ENCODE data around the gene PSMB10. TPM values are rescaled to one million over a fixed set of nuclear protein-coding genes. Genes with fewer than 3 reads are reported as not detected.

The PSMB10 gene
- total and polyA plus RNA-seq, 2 of the 8 experiments (the other 6 are each of a cell fraction or from before 2014, with no cell fraction given), result 32.1 to 61.9 TPM

- H3K14ac ChIP-seq (ENCODE audit: insufficient read length), result no peak overlapping the region
- no peak overlapping the region for H2BK5ac ChIP-seq (ENCODE audit: low read depth, low read length)
- H2BK15ac ChIP-seq (ENCODE audit: low read length), result no peak overlapping the region
- H2BK20ac ChIP-seq (ENCODE audit: low read length), result no peak overlapping the region
- ChIA-PET POLR2A (ENCODE audit: partially characterized antibody) (interaction anchor here (1.0 to 2.6 kb wide), 6 partner anchors 10 to 290 kb away, joined by 3 to 23 read pairs (median 3); partner anchors contain the start of genes DDX28, DPEP2NB, DUS2 and ESRP2), CTCF (ENCODE audit: partially characterized antibody) (interaction anchor here (0.6 to 27.1 kb wide), 5 partner anchors 9 to 504 kb away, joined by 3 to 623 read pairs (median 4); partner anchors contain the start of genes EDC4, NRN1L, PSKH1 and PSMB10)
- TF ChIP-seq CBX8 (IDR thresholded peaks at IDR 0.05; ENCODE audit: borderline replicate concordance, low read depth, low read length), result no peak
- TF ChIP-seq CTBP2 (IDR thresholded peaks at IDR 0.05; ENCODE audit: borderline replicate concordance, insufficient read depth, insufficient read length, low read length), result no peak
- TF ChIP-seq RFX5 (IDR thresholded peaks at IDR 0.05; ENCODE audit: borderline replicate concordance, low read depth, low read length), result no peak
- no peak for TF ChIP-seq E2F6 (IDR thresholded peaks at IDR 0.05)
- TF ChIP-seq USF2 (IDR thresholded peaks at IDR 0.05; ENCODE audit: low read length), result no peak
- H2BK12ac ChIP-seq (ENCODE audit: low read depth, low read length), result no peak overlapping the region
- no peak overlapping the region for H3K27ac ChIP-seq (ENCODE audit: low read depth, low read length)
- H3K36me3 ChIP-seq (ENCODE audit: control insufficient read depth in 2 of 4, insufficient read depth in 4 of 4, low read length in 3 of 4), result peaks cover 5 to 44% (median 17%) of the 10 kb centered on the region in 4 experiments; a peak in 6 of 8 replicates
- H3K4me1 ChIP-seq (replicated peaks in 1 of 4; ENCODE audit: control insufficient read depth in 3 of 4, insufficient read depth in 4 of 4, low read length in 3 of 4), result no peaks in the 10 kb centered on the region; a peak in 1 of 7 replicates
- no peaks in the 10 kb centered on the region for H3K9me3 ChIP-seq (ENCODE audit: insufficient read depth in 2 of 2, low read depth in 1 of 2, low read length in 1 of 2)
- H3K23ac ChIP-seq (ENCODE audit: insufficient read length), result no peak overlapping the region
- H3K9ac ChIP-seq (replicated peaks in 1 of 4; ENCODE audit: extremely low read depth in 1 of 4, low read depth in 3 of 4, low read length in 3 of 4), result no peak overlapping the region; a peak in 1 of 7 replicates
- H4K91ac ChIP-seq (replicated peaks; ENCODE audit: insufficient read length, low read length), result no peak overlapping the region
- H3K23me2 ChIP-seq (ENCODE audit: low read depth, low read length), result no peaks in the 10 kb centered on the region
- no peak overlapping the region for H3K18ac ChIP-seq (ENCODE audit: extremely low read depth, low read length)
- peaks cover 15 to 41% of the 10 kb centered on the region in 2 experiments for H4K20me1 ChIP-seq (replicated peaks in 1 of 2; ENCODE audit: control insufficient read depth in 1 of 2, insufficient read depth in 2 of 2, low read length in 2 of 2)
- WGBS, 2 experiments (ENCODE audit: extremely low coverage in 1 of 2, insufficient coverage in 1 of 2, insufficient read length in 1 of 2, insufficient replicate concordance in 2 of 2, low coverage in 1 of 2, low lambda C conversion rate in 2 of 2, missing lambda C conversion rate in 1 of 2), result 96% methylated on average over 24 of the region's 24 CpGs; no CpG with 5 or more reads in 1 of the 2 experiments
- no peak overlapping the region for H3K4me2 ChIP-seq (ENCODE audit: insufficient read depth in 1 of 2, low read depth in 2 of 2, low read length in 2 of 2)
- H3K4me3 ChIP-seq (ENCODE audit: extremely low read depth in 1 of 4, insufficient read depth in 2 of 4, low read depth in 3 of 4, low read length in 4 of 4), result no peak overlapping the region
- no peak overlapping the region for H2AK5ac ChIP-seq (ENCODE audit: low read depth, low read length)
- no peaks in the 10 kb centered on the region for H3K27me3 ChIP-seq (replicated peaks in 1 of 4; ENCODE audit: control insufficient read depth in 3 of 4, extremely low read depth in 1 of 4, insufficient read depth in 3 of 4, low read length in 3 of 4)
- FAIRE-seq, result no peak
- no peak overlapping the region for H2AFZ ChIP-seq (ENCODE audit: low read length)
- no peak overlapping the region for H3K4ac ChIP-seq (replicated peaks; ENCODE audit: insufficient read length, low read depth, low read length)
- H3K56ac ChIP-seq (replicated peaks; ENCODE audit: insufficient read length, low read depth, low read length), result no peak overlapping the region
- H4K5ac ChIP-seq (ENCODE audit: insufficient read length, low read depth, low read length), result no peak overlapping the region
- no peak for DNase-seq (ENCODE audit: low read depth in 1 of 2, low spot score in 2 of 2)
- H3K79me2 ChIP-seq (ENCODE audit: control insufficient read depth in 1 of 2, insufficient read depth in 2 of 2, low read length in 2 of 2), result no peaks in the 10 kb centered on the region
- H2BK120ac ChIP-seq (replicated peaks; ENCODE audit: low read depth, low read length), result no peak overlapping the region
- peaks cover 2% of the 10 kb centered on the region; the same call in 1 of the 2 replicates for H3K79me1 ChIP-seq (ENCODE audit: low read depth, low read length)
- no peak overlapping the region for H4K8ac ChIP-seq (ENCODE audit: extremely low read depth, insufficient read depth, low read length)
These were observed 8.8 kb upstream of the PSMB10 start for GRCh38 chr16:67945392-67945933.

All from H1 (cell line).